Choroid plexus epithelial cell (primary cell): ENCODE measurements around the gene IQSEC2.

Experiments
- DNase-seq: peaks from one replicate; pipeline ENCODE4 v3.0.0-alpha.2; 2010; ENCODE audit warnings: low read depth
- H3K4me3 ChIP-seq: 2 replicates; pipeline ENCODE4 v1.5.1; 2011; ENCODE audit warnings: low read depth, mild to moderate bottlenecking, control low read depth, low read length, moderate library complexity
- TF ChIP-seq, protein P1 (sequence below): conservative IDR thresholded peaks from 2 replicates; pipeline ENCODE4 v1.5.1; 2011; ENCODE audit warnings: low read depth, mild to moderate bottlenecking, control low read depth, inconsistent platforms, low read length, moderate library complexity

IQSEC2 gene

DNA sequence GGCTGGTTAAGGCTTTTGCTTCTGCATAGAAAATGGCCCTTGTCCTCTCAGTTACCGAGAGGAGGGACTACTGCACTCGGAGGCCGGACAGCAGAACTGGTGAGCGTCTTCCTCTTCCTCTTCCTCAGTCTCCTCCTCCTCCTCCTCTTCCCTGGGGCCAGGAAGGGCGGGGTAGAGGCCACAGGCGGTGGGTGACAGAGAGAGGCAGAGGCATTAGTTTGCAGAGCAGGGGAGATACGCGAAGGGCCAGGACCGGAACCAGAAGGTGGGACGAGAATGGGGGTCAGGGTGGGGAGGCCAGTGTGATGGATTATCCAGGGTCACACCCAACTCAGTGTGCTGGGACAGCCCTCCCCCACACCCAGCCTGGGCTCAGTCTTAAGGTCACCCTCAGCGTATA lies 14.5 kb downstream of the IQSEC2 start:
- TF ChIP-seq, protein P1, sequence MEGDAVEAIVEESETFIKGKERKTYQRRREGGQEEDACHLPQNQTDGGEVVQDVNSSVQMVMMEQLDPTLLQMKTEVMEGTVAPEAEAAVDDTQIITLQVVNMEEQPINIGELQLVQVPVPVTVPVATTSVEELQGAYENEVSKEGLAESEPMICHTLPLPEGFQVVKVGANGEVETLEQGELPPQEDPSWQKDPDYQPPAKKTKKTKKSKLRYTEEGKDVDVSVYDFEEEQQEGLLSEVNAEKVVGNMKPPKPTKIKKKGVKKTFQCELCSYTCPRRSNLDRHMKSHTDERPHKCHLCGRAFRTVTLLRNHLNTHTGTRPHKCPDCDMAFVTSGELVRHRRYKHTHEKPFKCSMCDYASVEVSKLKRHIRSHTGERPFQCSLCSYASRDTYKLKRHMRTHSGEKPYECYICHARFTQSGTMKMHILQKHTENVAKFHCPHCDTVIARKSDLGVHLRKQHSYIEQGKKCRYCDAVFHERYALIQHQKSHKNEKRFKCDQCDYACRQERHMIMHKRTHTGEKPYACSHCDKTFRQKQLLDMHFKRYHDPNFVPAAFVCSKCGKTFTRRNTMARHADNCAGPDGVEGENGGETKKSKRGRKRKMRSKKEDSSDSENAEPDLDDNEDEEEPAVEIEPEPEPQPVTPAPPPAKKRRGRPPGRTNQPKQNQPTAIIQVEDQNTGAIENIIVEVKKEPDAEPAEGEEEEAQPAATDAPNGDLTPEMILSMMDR = no peak
- no peak overlapping the region for H3K4me3 ChIP-seq
- DNase-seq = no peak

DNA sequence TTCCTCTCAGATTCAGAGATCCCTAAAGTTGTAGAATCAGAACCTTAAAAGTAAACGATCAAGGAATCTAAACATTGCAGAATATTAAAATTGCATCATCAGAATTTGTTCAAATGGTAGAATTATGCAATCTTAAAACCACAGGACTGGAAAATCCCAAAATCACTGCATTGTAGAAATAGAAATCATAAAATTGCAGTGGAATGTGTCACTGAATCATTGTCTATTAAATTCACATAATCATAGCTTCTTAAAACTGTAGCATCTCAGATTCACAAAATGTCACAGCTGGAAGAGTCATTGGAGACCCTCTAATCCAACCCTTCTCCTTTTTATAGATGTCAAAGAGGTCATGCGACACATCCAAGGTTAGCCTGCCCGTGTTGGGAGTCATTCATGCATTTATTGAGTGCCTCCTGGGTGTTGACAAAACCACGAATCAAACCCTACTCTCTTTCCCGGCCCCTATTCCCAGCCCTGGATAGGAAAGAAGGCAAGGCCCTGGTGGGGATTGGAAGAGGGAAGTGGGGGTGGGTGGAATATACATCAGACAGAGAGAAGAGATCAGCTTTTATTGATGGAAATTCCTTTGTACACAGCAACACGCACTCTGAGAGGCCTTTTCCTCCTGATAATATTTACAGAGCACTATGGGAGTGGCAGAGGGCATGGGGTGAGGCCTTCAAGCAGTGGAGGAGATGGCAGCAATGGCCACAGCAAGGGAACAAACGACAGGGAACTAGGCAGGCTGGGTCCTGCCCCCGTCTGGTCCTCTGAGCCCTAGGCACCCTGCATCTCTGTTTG lies 15.4 kb downstream of the IQSEC2 start:
- peak; percentile 63 for DNase-seq
- TF ChIP-seq, protein P1 = no peak
- no peak overlapping the region for H3K4me3 ChIP-seq

DNA sequence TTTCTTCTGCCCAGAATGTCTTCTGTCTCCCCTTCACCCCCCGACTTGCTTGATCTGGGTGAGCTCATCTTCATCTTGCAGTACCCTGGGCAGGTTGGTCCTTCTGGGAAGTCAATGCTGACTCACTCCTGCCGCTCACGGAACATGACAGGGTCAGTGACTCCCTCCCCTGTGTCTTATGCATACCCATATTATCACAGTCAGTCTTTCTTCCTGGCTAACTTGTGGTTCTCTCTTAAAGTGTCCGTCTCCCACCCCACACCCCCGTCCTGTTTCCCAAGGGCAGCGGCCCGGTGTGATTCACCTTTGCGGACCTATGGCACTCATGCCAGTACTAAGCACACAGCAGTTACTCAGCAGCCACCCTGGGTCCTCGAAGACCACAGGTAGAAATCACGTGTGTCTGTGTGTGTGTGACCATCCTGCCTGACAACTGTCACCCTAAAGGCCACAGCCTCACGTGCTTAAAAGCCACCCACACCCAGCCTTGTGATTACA lies 17.7 kb downstream of the IQSEC2 start:
- TF ChIP-seq, protein P1 = no peak
- no peak for DNase-seq
- no peak overlapping the region for H3K4me3 ChIP-seq

DNA sequence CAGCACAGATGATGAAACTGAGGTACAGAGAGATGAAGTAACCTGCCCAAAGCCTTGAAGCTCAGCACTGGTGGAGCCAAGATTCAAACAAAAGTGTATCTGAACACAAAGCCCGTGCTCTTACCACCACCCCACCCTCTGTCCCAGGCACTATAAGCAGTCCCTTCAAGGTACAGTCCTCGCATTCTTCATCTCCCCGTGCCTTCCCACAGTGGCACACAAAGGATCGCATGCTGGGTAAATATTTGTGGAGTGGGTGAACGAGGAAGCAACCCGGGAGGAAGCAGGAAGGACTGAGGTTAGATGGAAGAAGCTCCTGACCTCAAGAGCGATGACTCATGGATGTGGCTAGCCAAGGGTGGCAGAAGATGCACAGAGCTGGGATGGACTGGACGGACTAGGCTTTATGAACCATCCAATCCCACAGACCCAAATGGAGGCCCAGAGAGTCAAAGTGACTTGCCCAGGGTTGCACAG lies 18.4 kb downstream of the IQSEC2 start:
- TF ChIP-seq, protein P1 = no peak
- no peak overlapping the region for H3K4me3 ChIP-seq
- peak; percentile 57 for DNase-seq

DNA sequence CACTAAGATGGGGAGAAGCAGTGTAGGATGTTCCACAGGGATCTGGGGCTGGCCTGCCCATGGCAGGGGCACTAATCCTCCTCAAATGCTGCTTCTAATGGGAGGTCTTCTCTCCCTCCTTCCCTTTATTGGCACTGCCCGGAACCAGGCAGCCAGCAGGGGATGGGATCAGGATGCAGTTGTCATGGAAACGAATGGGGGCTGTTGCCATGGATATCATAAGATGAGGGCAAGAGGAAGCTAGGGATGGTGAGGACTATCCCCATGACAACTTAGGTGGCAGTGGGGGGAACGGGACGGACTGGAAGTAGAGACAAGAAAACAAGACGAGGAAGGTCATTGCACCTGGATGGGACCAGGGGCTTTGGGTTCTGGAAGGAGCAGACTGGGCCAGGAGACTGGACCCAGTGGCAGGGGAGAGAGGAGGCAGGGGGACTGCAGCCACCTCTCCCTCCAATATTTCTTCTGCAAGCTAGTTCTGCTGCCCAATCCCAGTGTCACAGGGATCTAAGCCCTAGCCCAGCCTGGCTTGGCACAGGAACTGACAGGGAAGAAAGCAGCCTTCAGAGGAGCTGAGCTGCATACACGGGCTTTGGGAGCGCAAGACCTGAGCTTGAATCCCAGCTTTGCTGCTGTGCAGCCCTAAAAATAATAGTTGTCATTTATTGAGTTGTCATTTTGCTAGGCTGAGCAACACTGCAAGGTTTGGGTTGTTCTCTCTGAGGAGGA lies 19.0 kb downstream of the IQSEC2 start:
- TF ChIP-seq, protein P1 = no peak
- H3K4me3 ChIP-seq = no peak overlapping the region
- no peak for DNase-seq

DNA sequence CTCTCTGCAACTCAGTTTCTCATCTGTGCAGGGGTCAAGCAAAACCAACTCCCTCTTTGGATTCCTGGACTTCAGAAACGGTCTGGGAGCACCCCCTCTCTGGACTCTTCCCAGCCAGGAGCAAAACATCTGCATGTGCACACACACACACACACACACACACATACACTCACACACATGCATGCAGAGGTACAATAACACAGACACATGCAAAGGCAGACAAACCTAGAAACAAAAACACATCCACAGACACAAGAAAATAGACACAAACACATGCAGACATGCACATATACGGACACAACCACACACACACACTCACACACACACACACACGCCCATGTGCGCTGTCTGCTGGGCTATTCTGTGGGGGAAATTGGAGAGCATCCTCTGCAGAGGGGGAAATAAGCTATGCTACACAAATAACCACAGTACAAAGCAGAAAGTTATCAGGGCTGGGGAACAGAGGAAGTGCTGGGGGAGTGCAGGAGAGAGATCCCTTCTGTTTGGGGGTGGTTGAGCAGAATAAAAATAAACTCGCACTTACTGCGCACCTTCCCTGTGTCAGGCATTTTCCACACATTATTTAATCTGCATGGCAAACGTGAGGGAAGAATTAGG lies 19.9 kb downstream of the IQSEC2 start:
- TF ChIP-seq, protein P1 = no peak
- no peak overlapping the region for H3K4me3 ChIP-seq
- DNase-seq = no peak
